Activated effector memory CD4-positive, alpha-beta T cell treated with Interleukin-2 at 50 U/mL for 16 hours (primary cell): ENCODE measurements around the gene DLL1.

Experiments
- DNase-seq: peaks from one replicate; pipeline ENCODE4 v3.0.0-alpha.2; 2020

Gene DLL1

GRCh38 chr6:170248861-170249600, 41.8 kb downstream of the DLL1 start:
- no peak for DNase-seq

- no peak for DNase-seq
These were observed 42.6 kb downstream of the DLL1 start for GRCh38 chr6:170248111-170248805.

- DNase-seq = no peak
These were observed 43.6 kb downstream of the DLL1 start for GRCh38 chr6:170247178-170247701.

DNA sequence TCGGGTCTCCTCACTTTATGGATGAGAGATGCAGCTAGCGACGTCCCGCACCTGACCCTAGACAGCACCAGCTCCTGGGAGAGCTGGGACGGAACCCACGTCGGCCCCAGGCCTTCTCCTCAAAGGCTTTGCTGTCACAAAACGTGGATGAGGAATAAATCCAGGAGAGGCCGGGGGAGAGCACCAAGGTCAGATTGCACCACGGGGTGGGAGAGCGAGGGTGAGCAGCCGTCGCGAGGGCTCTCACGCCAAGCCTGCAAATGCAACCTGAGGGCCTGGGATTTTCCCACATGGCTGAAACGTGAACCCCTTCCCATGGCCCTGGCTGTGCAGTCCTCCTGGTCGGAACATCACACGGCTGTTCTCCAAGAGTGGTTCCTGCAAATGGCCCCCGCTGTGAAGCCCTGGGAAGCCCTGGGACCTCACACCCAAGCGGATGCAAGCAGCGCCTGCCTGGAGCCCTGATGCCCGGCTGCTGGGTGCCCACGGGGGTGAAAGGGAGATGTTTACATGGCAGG, 45.3 kb downstream of the DLL1 start:
- no peak for DNase-seq

GRCh38 chr6:170244721-170245474, 46.0 kb downstream of the DLL1 start:
- no peak for DNase-seq

DNA sequence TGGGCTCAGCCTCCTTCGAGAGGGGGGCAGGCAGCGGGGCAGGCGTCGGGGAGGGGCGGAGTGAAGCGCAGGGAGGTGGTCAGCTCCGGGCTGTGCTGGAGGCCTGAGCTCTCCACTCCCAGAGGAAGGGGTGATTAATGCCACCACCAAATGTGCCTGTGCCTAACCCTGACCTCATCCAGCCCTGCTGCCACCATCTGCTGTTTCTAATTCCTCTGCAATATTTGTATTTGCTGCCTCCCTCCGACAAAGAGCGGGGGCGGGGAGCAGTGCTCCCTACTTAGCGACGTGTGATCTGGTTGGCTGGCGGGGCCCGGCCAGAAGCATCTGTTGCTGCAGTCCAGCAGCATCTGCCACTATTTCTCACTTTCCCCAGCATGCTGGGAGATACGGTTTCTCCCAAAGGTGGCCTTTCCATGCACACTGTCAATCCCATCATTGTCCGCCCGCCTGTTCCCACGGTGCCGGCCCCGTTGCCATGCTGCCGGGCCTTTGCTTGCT, 47.0 kb downstream of the DLL1 start:
- no peak for DNase-seq

GRCh38 chr6:170243386-170243785, 47.5 kb downstream of the DLL1 start:
- DNase-seq = no peak

- DNase-seq = no peak
These were observed 51.9 kb downstream of the DLL1 start for GRCh38 chr6:170238741-170239565.

- no peak for DNase-seq
These were observed 52.7 kb downstream of the DLL1 start for GRCh38 chr6:170237999-170238740.

- DNase-seq = no peak
These were observed 54.6 kb downstream of the DLL1 start for GRCh38 chr6:170236131-170236836.

DNA sequence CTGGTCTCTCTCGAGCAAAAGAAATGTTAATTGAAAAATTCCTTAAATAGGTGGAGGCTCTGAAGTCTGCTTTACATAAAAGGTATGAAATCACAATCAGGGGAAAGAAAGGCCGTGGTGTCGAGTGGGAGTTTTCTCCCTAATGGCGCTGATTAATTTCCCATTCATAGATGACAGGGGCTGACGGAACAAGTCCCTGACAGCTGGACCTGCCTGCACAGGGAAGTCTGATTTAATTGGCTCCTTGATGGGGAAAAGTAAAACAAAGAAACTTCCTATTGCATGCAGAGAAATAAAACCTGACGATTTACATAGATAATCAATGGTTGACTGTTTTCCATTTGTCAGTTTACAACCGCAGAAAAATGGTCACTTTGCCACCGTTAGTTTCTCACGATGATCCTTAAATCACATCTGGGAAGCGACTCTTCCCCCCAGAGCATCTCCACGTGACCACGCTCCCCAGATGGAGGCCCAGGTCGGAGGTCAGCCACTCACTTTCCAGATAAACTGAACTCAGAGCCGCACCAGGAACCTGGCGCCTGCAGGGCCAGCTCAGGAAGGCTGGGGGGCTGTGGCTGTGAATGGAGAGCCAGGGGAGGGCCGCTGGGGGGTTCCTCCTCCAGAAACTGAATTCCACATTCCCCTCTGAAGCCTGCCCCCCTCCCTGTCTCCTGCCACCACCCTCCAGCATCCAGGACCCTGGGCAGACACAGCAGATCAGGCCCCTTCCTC, 55.3 kb downstream of the DLL1 start:
- no peak for DNase-seq

DNA sequence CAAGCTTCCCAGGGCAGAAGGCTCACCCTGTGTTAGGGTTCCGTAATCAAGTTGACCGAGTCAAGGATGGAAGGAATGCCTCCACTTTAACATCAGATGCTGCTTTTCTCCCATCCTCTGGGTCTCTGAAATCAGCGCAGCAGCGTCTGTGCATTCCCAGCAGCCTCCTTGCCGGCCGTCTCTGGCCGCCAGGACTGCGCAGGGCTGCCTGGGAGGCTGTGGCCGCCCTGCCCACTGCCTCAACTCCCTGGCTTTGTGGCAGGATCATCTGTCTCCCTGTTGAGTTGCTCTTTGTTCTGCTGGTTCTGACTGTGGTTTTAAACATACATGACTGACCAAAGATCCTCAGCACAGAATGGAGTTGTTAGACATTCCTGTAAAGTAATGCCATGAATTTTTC, 56.5 kb downstream of the DLL1 start:
- DNase-seq = no peak

GRCh38 chr6:170233286-170234205, 57.3 kb downstream of the DLL1 start:
- DNase-seq = no peak
